GM18858 (cell line): Measurements from ENCODE around the gene OTOA.
"Not testable (repeated sequence)": the region's sequence is repeated elsewhere in the genome, so short reads cannot be mapped to it uniquely, and the experiment has no call there.

ENCODE experiments used
- ATAC-seq: cut with Tn5 transposase; IDR thresholded peaks from one replicate; pipeline ENCODE4 v1.9.1; 2021; ENCODE audit not compliant: unreplicated experiment

The OTOA gene

GRCh38 chr16:21719283-21719682 is 55.5 kb downstream of the OTOA start:
- no peak for ATAC-seq

DNA sequence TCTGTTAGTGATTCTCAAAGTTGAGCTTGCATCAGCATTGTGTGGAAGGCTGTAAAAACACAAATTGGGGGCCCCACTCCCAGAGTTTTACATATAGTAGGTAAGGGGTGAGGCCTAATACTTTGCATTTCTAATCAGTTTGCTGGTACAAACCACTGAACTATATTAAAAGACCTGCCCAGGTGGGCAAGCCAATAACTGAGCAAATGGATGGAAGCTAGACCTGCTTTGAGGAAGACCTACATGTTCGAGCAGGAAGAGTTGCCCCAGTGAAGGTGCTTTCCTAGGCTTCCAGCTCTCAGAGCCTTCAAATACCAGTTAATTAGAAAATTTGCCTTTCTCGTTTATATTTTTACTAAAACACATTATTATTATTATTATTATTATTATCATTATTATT is 56.8 kb downstream of the OTOA start:
- ATAC-seq, result no peak

DNA sequence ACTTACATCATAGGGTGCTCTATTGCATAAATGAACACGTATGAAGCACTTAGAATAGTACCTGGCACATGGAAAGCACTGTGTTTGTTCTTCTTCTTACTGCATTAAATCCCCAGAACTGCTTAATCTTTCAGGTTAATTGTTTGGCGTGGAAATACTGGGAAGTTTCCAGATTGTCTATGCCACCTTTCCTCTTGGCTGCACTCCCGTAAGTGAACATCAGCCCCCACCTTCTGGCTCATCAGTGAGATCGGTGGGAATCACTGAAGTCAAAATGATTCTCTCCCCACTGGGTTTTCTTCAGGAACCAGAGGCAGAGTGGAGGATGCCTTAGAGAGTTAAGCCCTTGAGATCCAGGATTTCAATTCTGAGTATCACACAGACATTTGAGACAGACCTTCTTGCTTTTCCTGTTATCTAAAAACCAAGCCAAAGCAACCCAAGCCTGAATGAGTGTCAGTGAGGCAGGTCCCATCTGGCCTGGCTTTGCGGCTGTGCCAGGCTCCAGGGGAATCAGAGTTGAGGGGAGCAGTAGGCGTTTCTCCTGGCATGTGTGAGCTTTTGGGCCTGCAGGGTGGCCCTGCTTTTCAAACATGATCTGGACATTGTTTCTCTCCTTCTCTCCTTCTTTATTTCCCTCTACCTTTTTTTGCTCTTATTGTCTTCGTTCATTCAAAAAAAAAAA is 59.1 kb downstream of the OTOA start:
- no peak for ATAC-seq

- no peak for ATAC-seq
These were observed 59.8 kb downstream of the OTOA start for GRCh38 chr16:21723532-21723931.

DNA sequence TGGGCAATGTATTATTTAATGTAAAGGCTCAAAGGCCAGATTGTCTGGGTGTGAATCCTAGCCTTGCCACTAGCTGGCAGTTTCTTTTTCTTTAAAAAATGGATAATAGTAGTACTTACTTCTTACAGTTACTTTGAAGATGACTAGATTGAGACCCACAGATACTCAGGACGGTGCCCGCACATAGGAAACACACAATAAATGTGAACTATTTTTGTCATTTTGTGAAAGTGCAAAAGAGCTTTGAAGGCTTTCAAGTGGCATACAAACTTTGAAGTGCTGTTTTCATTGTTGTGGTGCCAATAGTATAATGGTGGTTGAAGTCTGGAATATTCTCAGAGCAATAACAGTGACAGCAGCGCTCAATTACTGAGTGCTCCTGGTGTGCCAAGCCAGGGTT is 63.6 kb downstream of the OTOA start:
- ATAC-seq, result no peak

- not testable (repeated sequence) for ATAC-seq
These were observed 67.5 kb downstream of the OTOA start for GRCh38 chr16:21731233-21731632.

DNA sequence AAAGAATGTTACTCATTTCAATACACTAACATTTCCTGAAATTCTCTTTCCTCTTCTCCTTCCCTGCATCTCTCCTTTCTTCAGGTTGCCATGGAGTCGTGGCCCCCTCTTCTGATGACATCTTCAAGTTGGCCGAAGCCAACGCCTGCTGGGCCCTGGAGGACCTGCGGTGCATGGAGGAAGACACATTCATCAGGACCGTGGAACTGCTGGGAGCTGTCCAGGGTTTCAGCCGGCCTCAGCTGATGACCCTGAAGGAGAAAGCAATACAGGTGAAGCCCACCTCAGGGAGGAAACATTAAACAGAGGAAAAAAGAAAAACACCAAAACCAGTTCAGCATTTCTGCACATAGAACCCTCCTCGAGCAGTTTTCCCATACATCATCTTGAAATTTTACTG is 76.9 kb downstream of the OTOA start:
- not testable (repeated sequence) for ATAC-seq

DNA sequence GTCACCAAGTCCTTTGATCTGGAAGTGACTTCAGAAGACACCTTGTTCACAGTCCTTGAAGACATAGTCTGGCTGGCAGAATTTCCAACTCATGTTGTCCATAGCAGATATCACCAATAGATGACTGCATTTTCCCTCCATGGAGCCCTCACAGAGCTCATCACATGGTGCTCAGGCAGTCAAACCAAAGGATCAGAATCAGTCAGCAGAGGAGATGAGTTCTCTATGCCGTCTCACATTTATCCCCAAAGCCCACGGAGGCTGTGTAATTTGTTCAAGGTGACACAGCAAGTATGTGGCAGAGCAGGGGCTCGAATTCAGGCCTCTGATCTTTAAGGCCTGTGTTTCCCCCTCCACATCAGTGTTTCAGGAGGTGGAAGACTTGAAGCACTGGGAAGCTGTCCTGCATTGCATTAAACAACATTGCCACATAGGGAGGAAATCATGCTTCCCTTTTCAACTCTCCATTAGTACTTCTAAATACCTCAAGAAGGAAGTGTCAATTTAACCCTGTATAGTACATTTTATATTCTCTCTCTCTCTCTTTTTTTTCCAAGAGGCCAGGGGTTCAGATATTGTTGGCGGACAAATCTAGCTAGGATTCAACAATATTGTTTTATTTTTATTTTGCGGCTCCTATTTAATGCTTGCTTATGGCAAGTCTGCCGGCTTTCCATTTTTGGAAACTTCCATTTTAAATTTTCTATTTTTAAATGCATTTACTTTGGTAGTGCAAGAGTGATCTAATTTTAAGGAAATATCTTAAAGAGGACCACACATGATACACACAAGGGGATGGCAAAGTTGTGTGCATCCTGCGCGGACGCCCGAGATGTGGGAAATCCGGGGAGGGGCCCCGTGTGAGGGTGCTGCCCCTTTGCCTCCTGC is 92.7 kb downstream of the OTOA start:
- ATAC-seq, result not testable (repeated sequence)

DNA sequence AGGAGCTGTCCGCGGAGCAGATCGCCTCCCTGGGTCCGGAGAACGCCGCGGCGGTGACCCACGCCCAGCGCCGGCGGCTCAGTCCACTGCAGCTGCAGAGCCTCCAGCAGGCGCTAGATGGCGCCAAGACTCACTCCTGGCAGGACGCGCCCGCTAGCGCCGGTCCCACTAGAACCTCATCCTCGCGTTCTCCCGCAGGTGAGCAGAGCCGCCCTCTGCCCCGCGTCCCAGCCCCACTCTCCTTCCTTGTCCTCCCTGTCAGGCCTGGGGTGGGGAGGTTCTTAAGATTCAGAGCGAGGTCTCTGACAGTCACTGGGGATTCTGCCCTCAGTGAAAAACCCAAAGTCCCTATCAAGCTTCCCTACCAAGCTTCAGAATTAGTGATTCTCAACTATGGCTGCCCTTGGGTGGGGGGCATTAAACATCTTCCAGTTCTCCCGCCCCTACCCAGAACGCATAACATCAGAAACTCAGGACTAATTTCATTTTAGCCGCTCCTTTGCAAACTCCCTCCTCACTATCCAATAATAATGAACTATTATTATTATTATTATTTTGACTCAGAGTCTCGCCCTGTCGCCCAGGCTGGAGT is 93.4 kb downstream of the OTOA start:
- ATAC-seq, result not testable (repeated sequence)

DNA sequence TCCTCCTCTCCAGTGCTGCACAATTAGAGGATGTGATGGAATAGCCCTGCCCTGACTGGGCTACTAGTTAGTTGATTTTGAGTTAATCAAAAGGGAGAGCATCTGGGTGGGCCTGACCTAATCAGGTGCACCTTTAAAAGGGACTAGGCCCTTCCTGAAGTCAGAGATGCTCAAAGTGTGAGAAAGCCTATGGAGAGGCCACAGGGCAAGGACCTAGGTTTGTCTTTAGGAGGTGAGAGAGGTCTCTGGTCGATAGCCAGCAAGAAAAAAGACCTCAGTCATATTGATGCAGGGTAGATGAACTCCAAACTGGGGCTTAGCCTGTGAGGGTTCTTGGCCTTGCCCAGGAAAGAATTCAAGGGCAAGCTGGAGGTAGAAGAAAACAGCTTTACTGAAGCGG is 104.5 kb downstream of the OTOA start:
- ATAC-seq, result not testable (repeated sequence)

DNA sequence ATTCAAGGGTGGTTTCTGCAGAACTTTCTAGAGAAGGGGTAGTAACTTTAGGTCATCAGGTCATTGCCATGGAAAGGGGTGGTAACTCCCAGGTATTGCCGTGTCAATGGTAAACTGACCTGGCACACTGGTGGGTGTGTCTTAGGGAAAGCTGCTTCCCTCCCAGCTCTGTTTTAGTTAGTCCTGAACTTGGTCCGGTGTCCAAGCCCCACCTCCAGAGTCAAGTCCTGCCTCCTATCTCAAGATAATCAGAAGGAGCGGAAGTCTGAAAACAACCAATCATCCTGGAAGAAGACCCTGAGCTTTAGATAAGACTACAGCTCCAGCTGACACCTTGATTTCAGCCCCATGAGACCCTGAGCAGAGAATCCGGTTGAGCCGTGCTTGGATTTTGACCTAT is 105.0 kb downstream of the OTOA start:
- ATAC-seq, result not testable (repeated sequence)

DNA sequence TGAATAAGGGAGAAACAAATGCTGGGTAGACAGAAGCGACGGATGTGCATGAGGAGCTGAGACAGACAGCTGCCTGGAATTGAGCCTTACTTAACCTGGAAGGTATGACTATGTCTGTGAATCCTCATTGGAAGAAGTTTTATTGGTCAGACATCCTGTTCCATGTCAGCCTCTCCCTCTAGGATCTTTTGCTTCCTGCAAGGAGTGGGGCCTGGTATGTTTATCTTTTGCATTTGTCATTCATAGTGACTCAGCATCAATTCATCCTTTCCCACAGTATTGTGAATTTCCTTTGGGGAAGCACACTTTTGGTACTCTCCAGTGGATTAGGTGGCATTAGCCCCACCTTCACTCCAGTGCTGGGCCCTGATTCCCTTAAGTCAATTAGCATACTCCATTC is 105.5 kb downstream of the OTOA start:
- ATAC-seq, result not testable (repeated sequence)

DNA sequence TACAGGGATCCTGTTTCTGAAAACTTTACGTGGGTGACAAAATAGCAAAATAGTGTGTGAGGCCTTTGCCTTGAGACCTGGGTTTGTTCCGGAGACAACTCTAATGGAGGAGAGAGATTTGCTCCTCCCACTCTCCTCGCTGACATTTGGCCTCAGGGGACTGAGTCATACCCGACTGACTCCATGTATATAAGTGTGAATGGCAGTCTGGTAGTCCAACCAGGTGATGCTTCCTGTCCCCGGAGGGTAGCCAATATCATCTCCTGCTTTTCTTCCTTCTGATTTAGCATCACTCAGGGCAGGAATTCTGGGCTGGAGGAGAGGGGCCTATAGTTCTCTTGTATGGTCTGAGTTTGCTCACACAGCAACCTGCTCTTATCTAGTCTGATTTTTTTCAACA is 106.8 kb downstream of the OTOA start:
- ATAC-seq, result not testable (repeated sequence)

DNA sequence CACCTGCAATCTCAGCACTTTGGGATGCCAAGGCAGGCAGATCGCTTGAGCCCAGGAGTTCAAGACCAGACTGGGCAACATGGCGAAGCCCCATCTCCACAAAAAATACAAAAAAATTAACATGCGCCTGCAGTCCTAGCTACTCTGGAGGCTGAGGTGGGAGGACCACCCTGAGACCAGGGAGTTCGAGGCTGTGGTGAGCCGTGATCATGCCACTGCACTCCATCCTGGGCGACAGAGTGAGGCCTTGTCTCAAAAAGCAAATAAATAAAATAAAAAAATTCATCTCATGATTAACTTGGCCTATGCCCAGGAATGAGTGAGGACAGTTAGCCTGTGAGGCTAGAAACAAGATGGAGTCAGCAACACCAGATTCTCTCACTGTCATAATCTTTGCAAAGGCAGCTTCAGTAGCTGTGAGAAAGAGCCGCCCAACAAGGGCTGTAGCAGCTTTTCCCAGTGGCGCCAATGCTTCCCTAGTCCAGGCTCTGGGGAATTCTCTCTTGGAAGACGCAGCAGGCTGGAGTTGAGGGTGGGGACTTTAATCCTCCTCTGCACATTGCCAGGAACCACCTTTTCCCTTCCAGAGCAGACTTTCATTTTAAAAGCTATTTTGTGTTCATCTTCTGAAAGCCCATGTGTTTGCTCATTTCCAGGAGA is 108.9 kb downstream of the OTOA start:
- not testable (repeated sequence) for ATAC-seq

- ATAC-seq, result not testable (repeated sequence)
These were observed 109.4 kb downstream of the OTOA start for GRCh38 chr16:21773207-21773553.

- not testable (repeated sequence) for ATAC-seq
These were observed 116.8 kb downstream of the OTOA start for GRCh38 chr16:21780525-21780924.

- peak; percentile 66 for ATAC-seq
These were observed 126.7 kb downstream of the OTOA start for GRCh38 chr16:21790506-21790905.

- not testable (repeated sequence) for ATAC-seq
These were observed 129.5 kb downstream of the OTOA start for GRCh38 chr16:21793310-21793709.

GRCh38 chr16:21798601-21799000 is 134.8 kb downstream of the OTOA start:
- ATAC-seq, result not testable (repeated sequence)

GRCh38 chr16:21801538-21802374 is 138.0 kb downstream of the OTOA start:
- ATAC-seq, result not testable (repeated sequence)

DNA sequence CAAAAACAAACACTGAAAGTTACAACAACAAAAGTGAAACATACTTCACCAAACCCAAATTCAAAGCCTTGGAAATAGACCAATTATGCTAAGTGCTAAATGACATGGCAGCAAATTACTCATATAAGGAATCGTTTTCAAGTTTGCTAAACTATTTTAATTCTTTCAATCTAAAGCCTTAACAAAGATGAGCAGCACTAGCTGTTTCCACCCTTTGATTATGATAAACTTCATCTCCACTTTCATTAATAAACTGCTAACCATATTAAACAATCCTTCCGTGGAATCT is 138.6 kb downstream of the OTOA start:
- ATAC-seq, result not testable (repeated sequence)
